A549 (cell line): Measurements from ENCODE around the gene HTRA3. TPM values are rescaled to one million over a fixed set of nuclear protein-coding genes. Genes with fewer than 3 reads are reported as not detected.

Source experiments
- ATAC-seq, 2 experiments: fragments of 200-7000 bp in 1 of 2; fragments of >200 bp in 1 of 2; cut with Nextera tagmentation in 1 of 2; cut with Tn5 transposase in 1 of 2; 3 replicates each; pipeline versions ENCODE4 v1.8.0 to v1.9.1; 2018 to 2020; ENCODE audit warnings: mild to moderate bottlenecking in 1 of 2, moderate library complexity in 1 of 2
- CTCF ChIA-PET: fragments of 300-600 bp; sonication (Branson Sonifier 250); formaldehyde crosslinking; extraction: SDS; loops from one replicate; lab custom pipeline; 2021; ENCODE audit warnings: antibody characterized with exemption, inconsistent platforms; lab: Yijun Ruan, JAX
- POLR2A ChIA-PET: fragments of 350-600 bp; formaldehyde crosslinking; extraction: SDS; loops from one replicate; lab custom pipeline; 2021; ENCODE audit warnings: antibody characterized with exemption, inconsistent platforms; lab: Yijun Ruan, JAX
- DNase-seq, 2 experiments: peaks; one replicate each; pipeline versions ENCODE4 v3.0.0 to v3.0.0-alpha.2; 2011 to 2016; ENCODE audit warnings: low read depth in 1 of 2, low spot score in 1 of 2
- FAIRE-seq: peaks from 2 replicates; lab custom pipeline; 2011; peaks lifted over from hg19 to GRCh38; lab: Jason Lieb, UNC
- H3K27ac ChIP-seq, 2 experiments: fragments of >200 bp; sonication (Bioruptor Twin); formaldehyde crosslinking; 3 replicates each; pipeline ENCODE4 v1.5.1; 2016 to 2017
- H3K4me1 ChIP-seq: fragments of >200 bp; sonication (Bioruptor Twin); formaldehyde crosslinking; 3 replicates; pipeline ENCODE4 v1.6.1; 2016
- H3K4me2 ChIP-seq: fragments of >200 bp; sonication (Bioruptor Twin); formaldehyde crosslinking; 3 replicates; pipeline ENCODE4 v1.6.1; 2016
- H3K4me3 ChIP-seq: fragments of >200 bp; sonication (Bioruptor Twin); formaldehyde crosslinking; 3 replicates; pipeline ENCODE4 v1.5.1; 2016
- H3K9me3 ChIP-seq: fragments of >200 bp; sonication (Bioruptor Twin); formaldehyde crosslinking; 3 replicates; pipeline ENCODE4 v1.6.1; 2016
- BHLHE40 ChIP-seq: IDR thresholded peaks from 2 replicates; pipeline ENCODE4 v1.6.1; 2012; ENCODE audit warnings: low read depth, low read length, inconsistent platforms
- CHD4 ChIP-seq: fragments of 200-600 bp; sonication (generic); IDR thresholded peaks from 2 replicates; pipeline ENCODE4 v1.6.1; 2016; ENCODE audit warnings: antibody characterized with exemption, mild to moderate bottlenecking, borderline replicate concordance
- EHMT2 ChIP-seq: fragments of 200-600 bp; sonication (generic); IDR thresholded peaks from 2 replicates; pipeline ENCODE4 v1.6.1; 2016; ENCODE audit warnings: antibody characterized with exemption, low read depth, mild to moderate bottlenecking, moderate library complexity
- HOXB13 ChIP-seq: fragments of 250-450 bp; sonication (Bioruptor Pico); IDR thresholded peaks from 2 replicates; pipeline ENCODE4 v1.5.0; 2020; ENCODE audit warnings: low read depth, mild to moderate bottlenecking, moderate library complexity
- JUNB ChIP-seq: fragments of >200 bp; sonication (Bioruptor Twin); formaldehyde crosslinking; IDR thresholded peaks from 2 replicates; pipeline ENCODE4 v1.6.1; 2016
- KDM5A ChIP-seq: fragments of 200-600 bp; sonication (generic); IDR thresholded peaks from 2 replicates; pipeline ENCODE4 v1.6.1; 2016; ENCODE audit warnings: antibody characterized with exemption, mild to moderate bottlenecking
- MAFK ChIP-seq: fragments of 450-650 bp; IDR thresholded peaks from 2 replicates; pipeline ENCODE4 v1.6.1; 2014; ENCODE audit not compliant: partially characterized antibody
- MYC ChIP-seq: IDR thresholded peaks from 2 replicates; pipeline ENCODE4 v1.6.1; 2012; ENCODE audit warnings: mild to moderate bottlenecking, inconsistent platforms, low read length, improper control_type of control experiment, borderline replicate concordance
- SMC3 ChIP-seq: fragments of >200 bp; sonication (Bioruptor Twin); formaldehyde crosslinking; IDR thresholded peaks from 3 replicates; pipeline ENCODE4 v1.6.1; 2018; ENCODE audit warnings: inconsistent platforms
- TP53 ChIP-seq: fragments of 250-450 bp; sonication (Bioruptor Pico); IDR thresholded peaks from 2 replicates; pipeline ENCODE4 v1.5.0; 2021; ENCODE audit warnings: mild to moderate bottlenecking, moderate library complexity
- ZC3H11A ChIP-seq: fragments of 450-650 bp; IDR thresholded peaks from 2 replicates; pipeline ENCODE4 v1.6.1; 2014; ENCODE audit warnings: antibody characterized with exemption, mild to moderate bottlenecking
- ZFP36 ChIP-seq: fragments of 450-650 bp; IDR thresholded peaks from 2 replicates; pipeline ENCODE4 v1.6.1; 2014; ENCODE audit warnings: borderline replicate concordance; ENCODE audit not compliant: partially characterized antibody
- ZSCAN20 ChIP-seq: fragments of 250-450 bp; sonication (Bioruptor Pico); IDR thresholded peaks from 2 replicates; pipeline ENCODE4 v1.8.0; 2022; ENCODE audit warnings: mild to moderate bottlenecking, moderate library complexity
- WGBS: methylation state at CpG from one replicate; pipeline ENCODE4 v1.1.6; 2017; ENCODE audit errors: missing lambda C conversion rate; 5-methylcytosine and 5-hydroxymethylcytosine counted together
- polyA plus RNA-seq, 4 experiments: library from polyadenylated mRNA; depleted of rRNA in 3 of 4; stranded (reverse); fragments of >200 nt; fragmentation: RNase III in 1 of 4; extraction: RNeasy Plus Mini Kit Qiagen cat#74134 plus additional on column Dnase treatment in 1 of 4; gene quantifications; 2 replicates in 3 of 4; 3 replicates in 1 of 4; pipeline ENCODE4 v1.2.3, GENCODE V29; 2011 to 2017
- TF ChIP-seq, protein P1 (sequence below): fragments of >200 bp; sonication (Bioruptor Twin); formaldehyde crosslinking; IDR thresholded peaks from 3 replicates; pipeline ENCODE4 v1.6.1; 2016
- TF ChIP-seq, protein P2 (sequence below): IDR thresholded peaks from 2 replicates; pipeline ENCODE4 v1.6.1; 2012
- TF ChIP-seq, protein P3 (sequence below): fragments of >200 bp; sonication (Bioruptor Twin); formaldehyde crosslinking; IDR thresholded peaks from 3 replicates; pipeline ENCODE4 v1.5.1; 2016
- TF ChIP-seq, protein P4 (sequence below): fragments of 450-650 bp; IDR thresholded peaks from 2 replicates; pipeline ENCODE4 v1.6.1; 2014; ENCODE audit warnings: antibody characterized with exemption
- TF ChIP-seq, protein P5 (sequence below): IDR thresholded peaks from 2 replicates; pipeline ENCODE4 v1.6.1; 2012
- TF ChIP-seq, protein P6 (sequence below): fragments of 200-600 bp; sonication (generic); IDR thresholded peaks from 2 replicates; pipeline ENCODE4 v1.6.1; 2016; ENCODE audit warnings: antibody characterized with exemption, mild to moderate bottlenecking, moderate library complexity

Gene HTRA3
- polyA plus RNA-seq, 2 of the 4 experiments (the other 2 are of a cell fraction), result 4.6 to 7.4 TPM

DNA sequence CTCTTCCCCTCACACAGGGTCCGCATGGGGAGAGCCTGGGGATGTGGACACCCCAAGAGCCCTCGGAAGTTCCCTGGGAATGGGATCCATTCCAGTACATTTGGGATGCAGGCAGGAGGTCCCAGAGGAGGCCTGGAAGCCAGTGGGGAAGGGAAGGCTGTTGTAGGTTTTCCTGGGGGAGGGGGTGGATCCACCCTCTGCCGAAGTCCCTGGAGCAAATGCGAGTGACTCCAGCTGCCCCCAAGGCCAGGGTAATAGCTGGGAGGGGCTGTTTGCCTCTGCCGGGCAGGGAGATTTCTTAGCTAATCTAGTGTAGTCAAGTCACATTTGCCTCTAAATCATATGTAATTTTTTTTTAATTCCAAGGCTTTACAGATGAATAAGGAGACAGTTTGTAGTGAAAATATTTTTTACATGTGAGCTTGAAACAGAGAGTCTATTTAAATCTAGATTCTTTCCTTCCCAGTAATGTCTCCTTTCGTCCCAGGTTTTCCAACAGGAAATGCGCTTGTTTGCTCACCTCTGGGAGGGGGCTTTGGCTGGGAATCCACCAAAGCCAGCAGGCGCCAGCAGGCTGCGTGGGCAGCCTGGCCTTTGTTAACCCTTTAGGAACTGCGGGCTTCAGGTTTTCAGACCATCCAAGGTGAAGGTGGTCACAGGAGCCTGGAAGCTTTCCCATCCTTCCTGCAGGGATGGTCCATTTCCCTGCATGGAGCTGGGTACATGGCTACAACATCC lies 43.7 kb upstream of the HTRA3 start:
- H3K4me2 ChIP-seq, result peak overlapping the region; percentile 45; the same call in 2 of the 3 replicates
- FAIRE-seq (no peak), ATAC-seq (peak in 1 of 2 experiments; percentile 16; a peak in 2 of 6 replicates), DNase-seq (peak in 1 of 2 experiments; percentile 15)
- ChIA-PET CTCF (interaction anchor here (1.0 to 4.0 kb wide), 6 partner anchors 11 to 177 kb away, joined by 3 to 20 read pairs (median 6); no protein-coding TSS in a partner anchor), POLR2A (interaction anchor here (1.0 kb wide), 1 partner anchor 27 kb away, joined by 3 read pairs; no protein-coding TSS in a partner anchor)
- 26% methylated on average over 9 of the region's 10 CpGs for WGBS
- H3K27ac ChIP-seq, result peak overlapping the region; percentile 59 to 97
- TF ChIP-seq ZC3H11A (no peak), HOXB13 (CRISPR knock-in tag) (no peak)
- TF ChIP-seq, protein P1, sequence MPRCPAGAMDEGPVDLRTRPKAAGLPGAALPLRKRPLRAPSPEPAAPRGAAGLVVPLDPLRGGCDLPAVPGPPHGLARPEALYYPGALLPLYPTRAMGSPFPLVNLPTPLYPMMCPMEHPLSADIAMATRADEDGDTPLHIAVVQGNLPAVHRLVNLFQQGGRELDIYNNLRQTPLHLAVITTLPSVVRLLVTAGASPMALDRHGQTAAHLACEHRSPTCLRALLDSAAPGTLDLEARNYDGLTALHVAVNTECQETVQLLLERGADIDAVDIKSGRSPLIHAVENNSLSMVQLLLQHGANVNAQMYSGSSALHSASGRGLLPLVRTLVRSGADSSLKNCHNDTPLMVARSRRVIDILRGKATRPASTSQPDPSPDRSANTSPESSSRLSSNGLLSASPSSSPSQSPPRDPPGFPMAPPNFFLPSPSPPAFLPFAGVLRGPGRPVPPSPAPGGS, result no peak
- TF ChIP-seq, protein P2, sequence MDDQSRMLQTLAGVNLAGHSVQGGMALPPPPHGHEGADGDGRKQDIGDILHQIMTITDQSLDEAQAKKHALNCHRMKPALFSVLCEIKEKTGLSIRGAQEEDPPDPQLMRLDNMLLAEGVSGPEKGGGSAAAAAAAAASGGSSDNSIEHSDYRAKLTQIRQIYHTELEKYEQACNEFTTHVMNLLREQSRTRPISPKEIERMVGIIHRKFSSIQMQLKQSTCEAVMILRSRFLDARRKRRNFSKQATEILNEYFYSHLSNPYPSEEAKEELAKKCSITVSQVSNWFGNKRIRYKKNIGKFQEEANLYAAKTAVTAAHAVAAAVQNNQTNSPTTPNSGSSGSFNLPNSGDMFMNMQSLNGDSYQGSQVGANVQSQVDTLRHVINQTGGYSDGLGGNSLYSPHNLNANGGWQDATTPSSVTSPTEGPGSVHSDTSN, result no peak
- no peaks in the 10 kb centered on the region for H3K9me3 ChIP-seq
- H3K4me3 ChIP-seq, result no peak overlapping the region
- H3K4me1 ChIP-seq, result peaks cover 35% of the 10 kb centered on the region

DNA sequence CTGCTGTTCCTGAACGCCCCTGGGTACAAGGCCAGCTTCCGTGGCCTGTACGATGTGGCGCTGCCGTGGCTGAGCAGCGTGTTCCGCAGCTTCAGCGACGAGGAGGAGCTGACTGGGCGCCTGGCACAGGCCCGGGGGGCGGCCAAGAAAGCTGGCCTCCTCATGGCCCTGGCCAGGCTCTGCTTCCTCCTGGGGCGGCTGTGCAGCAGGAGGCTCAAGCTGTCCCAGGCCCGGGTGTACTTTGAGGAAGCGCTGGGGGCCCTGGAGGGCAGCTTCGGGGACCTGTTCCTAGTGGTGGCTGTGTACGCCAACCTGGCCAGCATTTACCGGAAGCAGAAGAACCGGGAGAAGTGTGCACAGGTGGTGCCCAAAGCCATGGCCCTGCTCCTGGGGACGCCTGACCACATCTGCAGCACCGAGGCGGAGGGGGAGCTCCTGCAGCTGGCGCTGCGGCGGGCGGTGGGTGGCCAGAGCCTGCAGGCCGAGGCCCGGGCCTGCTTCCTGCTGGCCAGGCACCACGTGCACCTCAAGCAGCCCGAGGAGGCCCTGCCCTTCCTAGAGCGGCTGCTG lies 42.3 kb upstream of the HTRA3 start:
- FAIRE-seq (no peak), ATAC-seq (no peak)
- POLR2A ChIA-PET, result no interaction called here
- peaks cover 35% of the 10 kb centered on the region for H3K4me1 ChIP-seq
- no peaks in the 10 kb centered on the region for H3K9me3 ChIP-seq
- no peak overlapping the region for H3K4me2 ChIP-seq
- TF ChIP-seq, protein P3, sequence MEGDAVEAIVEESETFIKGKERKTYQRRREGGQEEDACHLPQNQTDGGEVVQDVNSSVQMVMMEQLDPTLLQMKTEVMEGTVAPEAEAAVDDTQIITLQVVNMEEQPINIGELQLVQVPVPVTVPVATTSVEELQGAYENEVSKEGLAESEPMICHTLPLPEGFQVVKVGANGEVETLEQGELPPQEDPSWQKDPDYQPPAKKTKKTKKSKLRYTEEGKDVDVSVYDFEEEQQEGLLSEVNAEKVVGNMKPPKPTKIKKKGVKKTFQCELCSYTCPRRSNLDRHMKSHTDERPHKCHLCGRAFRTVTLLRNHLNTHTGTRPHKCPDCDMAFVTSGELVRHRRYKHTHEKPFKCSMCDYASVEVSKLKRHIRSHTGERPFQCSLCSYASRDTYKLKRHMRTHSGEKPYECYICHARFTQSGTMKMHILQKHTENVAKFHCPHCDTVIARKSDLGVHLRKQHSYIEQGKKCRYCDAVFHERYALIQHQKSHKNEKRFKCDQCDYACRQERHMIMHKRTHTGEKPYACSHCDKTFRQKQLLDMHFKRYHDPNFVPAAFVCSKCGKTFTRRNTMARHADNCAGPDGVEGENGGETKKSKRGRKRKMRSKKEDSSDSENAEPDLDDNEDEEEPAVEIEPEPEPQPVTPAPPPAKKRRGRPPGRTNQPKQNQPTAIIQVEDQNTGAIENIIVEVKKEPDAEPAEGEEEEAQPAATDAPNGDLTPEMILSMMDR, result no peak
- TF ChIP-seq JUNB (no peak), MAFK (no peak), ZSCAN20 (CRISPR knock-in tag) (no peak), ZC3H11A (no peak), MYC (no peak), BHLHE40 (no peak), KDM5A (no peak), EHMT2 (no peak), ZFP36 (no peak), TP53 (CRISPR knock-in tag) (no peak), CHD4 (no peak), SMC3 (no peak)
- TF ChIP-seq, protein P4, sequence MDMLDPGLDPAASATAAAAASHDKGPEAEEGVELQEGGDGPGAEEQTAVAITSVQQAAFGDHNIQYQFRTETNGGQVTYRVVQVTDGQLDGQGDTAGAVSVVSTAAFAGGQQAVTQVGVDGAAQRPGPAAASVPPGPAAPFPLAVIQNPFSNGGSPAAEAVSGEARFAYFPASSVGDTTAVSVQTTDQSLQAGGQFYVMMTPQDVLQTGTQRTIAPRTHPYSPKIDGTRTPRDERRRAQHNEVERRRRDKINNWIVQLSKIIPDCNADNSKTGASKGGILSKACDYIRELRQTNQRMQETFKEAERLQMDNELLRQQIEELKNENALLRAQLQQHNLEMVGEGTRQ, result no peak
- TF ChIP-seq, protein P1, result no peak
- TF ChIP-seq, protein P2, result no peak
- TF ChIP-seq, protein P5, sequence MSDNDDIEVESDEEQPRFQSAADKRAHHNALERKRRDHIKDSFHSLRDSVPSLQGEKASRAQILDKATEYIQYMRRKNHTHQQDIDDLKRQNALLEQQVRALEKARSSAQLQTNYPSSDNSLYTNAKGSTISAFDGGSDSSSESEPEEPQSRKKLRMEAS, result no peak
- TF ChIP-seq, protein P6, sequence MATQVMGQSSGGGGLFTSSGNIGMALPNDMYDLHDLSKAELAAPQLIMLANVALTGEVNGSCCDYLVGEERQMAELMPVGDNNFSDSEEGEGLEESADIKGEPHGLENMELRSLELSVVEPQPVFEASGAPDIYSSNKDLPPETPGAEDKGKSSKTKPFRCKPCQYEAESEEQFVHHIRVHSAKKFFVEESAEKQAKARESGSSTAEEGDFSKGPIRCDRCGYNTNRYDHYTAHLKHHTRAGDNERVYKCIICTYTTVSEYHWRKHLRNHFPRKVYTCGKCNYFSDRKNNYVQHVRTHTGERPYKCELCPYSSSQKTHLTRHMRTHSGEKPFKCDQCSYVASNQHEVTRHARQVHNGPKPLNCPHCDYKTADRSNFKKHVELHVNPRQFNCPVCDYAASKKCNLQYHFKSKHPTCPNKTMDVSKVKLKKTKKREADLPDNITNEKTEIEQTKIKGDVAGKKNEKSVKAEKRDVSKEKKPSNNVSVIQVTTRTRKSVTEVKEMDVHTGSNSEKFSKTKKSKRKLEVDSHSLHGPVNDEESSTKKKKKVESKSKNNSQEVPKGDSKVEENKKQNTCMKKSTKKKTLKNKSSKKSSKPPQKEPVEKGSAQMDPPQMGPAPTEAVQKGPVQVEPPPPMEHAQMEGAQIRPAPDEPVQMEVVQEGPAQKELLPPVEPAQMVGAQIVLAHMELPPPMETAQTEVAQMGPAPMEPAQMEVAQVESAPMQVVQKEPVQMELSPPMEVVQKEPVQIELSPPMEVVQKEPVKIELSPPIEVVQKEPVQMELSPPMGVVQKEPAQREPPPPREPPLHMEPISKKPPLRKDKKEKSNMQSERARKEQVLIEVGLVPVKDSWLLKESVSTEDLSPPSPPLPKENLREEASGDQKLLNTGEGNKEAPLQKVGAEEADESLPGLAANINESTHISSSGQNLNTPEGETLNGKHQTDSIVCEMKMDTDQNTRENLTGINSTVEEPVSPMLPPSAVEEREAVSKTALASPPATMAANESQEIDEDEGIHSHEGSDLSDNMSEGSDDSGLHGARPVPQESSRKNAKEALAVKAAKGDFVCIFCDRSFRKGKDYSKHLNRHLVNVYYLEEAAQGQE, result no peak
- TF ChIP-seq, all 56 proteins: peak for 0
- CTCF ChIA-PET, result interaction anchor here (0.5 to 4.0 kb wide), 6 partner anchors 16 to 691 kb away, joined by 3 to 20 read pairs (median 6); no protein-coding TSS in a partner anchor
- no peak for DNase-seq
- 93% methylated on average over 3 of the region's 31 CpGs for WGBS
- H3K27ac ChIP-seq, result peak overlapping the region; percentile 84 to 97; a peak in 5 of 6 replicates
- no peak overlapping the region for H3K4me3 ChIP-seq
